ENCODE measurements around the gene CDH8.

The CDH8 gene

GRCh38 chr16:61617219-61617783 is 418.9 kb downstream of the CDH8 start:
- no peak for DNase-seq (ENCODE audit: low read depth)

GRCh38 chr16:61616088-61616487 is 420.1 kb downstream of the CDH8 start:
- no peak for DNase-seq (ENCODE audit: low read depth)

DNA sequence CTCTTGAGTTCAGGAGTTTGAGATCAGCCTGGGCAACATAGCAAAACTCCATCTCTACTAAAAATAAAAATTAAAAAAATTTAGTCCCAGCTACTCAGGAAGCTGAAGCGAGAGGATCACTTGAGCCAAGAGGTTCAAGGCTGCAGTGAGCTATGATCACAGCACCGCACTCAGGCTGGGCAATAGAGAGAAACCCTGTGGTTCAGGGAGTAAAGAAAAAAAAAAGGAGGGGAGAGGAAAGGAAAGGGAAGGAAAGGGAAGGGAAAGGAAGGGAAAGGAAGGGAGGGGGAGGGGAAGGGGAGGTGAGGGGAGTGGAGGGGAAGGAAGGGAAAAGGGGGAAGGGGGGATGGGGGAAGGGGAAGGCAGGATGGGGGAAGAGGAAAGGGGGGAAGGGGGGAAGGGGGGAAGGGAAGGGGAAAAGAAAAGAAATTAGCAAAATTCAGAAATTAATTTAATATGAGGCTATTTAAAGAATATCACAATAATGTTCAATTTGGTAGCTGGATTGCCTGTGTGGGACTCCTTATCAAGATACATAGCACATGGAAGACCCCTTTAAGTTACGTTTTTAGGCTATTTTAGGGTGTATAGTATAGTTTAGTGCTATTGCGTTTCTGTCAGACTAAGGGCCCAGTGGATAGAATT is 424.3 kb downstream of the CDH8 start:
- no peak for DNase-seq (ENCODE audit: low read depth)

DNA sequence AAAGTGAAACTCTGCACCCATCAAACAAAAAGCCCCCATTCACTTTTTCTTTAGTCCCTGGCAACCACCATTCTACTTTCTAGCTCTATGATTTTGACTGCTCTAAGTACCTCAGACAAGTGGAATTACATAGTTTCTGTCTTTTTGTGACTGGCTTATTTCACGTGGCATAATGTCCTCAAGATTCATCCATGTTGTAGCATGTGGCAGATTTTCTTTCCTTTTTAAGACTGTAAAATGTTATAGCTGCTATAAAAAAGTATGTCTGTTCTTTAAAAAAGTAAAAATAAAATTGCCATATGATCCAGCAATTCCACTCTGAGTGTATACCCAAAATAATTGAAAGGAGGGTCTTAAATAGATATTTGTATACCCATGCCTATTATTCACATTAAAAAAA is 429.7 kb downstream of the CDH8 start:
- DNase-seq (ENCODE audit: low read depth) = no peak
